Measurements from ENCODE around the gene CTIF. TPM values are rescaled to one million over a fixed set of nuclear protein-coding genes. Genes with fewer than 3 reads are reported as not detected.

CTIF gene
- total RNA-seq, 2 donors from 2014 or later, result 30.6 to 61.2 TPM

DNA sequence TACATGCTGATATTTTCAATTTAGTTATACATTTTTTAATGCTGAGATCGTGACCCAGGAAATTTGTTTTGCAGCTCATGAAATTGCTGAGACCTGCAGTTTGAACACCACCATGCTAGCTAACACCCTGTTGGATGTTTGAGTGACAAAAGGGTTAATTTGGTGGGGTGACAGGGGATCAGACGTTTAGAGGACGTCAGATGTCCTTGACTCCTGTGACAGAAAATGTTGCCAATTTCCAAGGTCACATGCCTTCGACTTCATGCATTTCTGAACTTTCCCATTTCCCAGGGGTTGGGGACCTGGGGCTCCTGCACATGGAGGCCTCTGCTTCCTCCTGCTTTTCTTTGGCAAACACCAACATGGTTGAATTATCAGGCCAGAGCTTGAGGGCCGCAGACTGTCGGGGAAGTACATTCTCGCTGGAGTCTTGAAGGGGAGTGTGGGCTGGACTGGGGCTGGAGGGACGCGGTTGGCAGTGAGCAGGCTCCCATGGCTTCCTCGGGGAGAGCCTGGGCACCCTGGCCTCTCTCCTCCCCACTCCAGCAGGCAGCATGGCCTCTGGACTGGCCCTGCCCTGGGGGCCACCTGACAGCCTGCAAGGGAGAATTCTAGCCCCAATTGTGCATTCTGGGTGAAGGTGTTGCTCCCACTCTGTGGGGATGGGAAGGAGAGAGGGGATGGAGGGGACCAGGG is 73.1 kb downstream of the CTIF start:
- no peak for DNase-seq (ENCODE audit: low spot score)
- Histone ChIP-seq H3K9me3 (no peaks in the 10 kb centered on the region), H3K4me3 (no peak overlapping the region), H3K4me1 (peaks cover 0 to 73% of the 10 kb centered on the region in 2 donors), H3K27ac (no peak overlapping the region), H3K36me3 (peaks cover 4% of the 10 kb centered on the region), H3K27me3 (no peaks in the 10 kb centered on the region)
- TF ChIP-seq, protein P1, sequence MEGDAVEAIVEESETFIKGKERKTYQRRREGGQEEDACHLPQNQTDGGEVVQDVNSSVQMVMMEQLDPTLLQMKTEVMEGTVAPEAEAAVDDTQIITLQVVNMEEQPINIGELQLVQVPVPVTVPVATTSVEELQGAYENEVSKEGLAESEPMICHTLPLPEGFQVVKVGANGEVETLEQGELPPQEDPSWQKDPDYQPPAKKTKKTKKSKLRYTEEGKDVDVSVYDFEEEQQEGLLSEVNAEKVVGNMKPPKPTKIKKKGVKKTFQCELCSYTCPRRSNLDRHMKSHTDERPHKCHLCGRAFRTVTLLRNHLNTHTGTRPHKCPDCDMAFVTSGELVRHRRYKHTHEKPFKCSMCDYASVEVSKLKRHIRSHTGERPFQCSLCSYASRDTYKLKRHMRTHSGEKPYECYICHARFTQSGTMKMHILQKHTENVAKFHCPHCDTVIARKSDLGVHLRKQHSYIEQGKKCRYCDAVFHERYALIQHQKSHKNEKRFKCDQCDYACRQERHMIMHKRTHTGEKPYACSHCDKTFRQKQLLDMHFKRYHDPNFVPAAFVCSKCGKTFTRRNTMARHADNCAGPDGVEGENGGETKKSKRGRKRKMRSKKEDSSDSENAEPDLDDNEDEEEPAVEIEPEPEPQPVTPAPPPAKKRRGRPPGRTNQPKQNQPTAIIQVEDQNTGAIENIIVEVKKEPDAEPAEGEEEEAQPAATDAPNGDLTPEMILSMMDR (IDR thresholded peaks at IDR 0.05), result no peak

DNA sequence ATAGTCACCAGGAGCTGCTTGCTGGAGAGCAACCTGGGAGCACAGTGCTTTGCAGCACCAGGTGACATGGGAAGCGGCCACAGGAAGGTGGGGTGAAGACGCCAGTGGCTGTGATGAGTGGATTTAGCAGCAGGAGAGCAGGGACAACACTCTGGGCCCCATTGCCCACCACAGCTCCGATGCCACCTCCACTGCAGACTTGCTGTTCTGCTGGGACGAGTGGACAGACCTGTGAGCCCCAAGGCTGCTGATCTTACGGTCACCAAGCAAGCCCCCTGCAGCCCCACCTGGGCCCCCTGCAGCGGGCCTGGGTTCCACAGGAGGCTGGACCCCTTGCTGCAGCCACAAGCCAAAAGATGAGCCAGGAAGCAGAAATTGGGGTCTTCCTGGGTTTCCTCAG is 73.7 kb downstream of the CTIF start:
- Histone ChIP-seq H3K27me3 (no peaks in the 10 kb centered on the region), H3K27ac (peak overlapping the region in 1 of 2 donors; percentile 45), H3K4me3 (no peak overlapping the region), H3K4me1 (peaks cover 0 to 73% of the 10 kb centered on the region in 2 donors), H3K36me3 (peaks cover 4% of the 10 kb centered on the region), H3K9me3 (no peaks in the 10 kb centered on the region)
- TF ChIP-seq, protein P1 (IDR thresholded peaks at IDR 0.05), result no peak
- no peak for DNase-seq (ENCODE audit: low spot score)

DNA sequence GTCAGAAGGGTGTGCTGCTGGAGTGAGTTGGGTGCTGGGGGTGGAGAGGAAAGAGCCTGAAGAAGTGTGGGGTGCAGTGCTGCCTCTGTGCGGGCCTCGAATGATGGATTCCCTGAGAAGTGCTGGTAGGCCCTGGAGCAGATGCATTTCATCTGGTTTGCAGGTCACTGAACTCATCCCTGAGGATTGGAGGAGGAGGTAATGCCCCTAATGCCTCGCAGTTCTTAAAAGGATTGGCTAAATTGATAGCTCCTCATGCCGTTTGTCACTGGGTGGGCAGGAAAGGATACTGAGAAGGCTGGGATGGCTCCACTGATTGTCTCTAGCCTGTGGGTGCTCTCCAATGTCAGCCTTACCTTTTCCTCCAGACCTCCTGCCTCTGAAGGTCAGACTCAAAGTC is 74.1 kb downstream of the CTIF start:
- no peaks in the 10 kb centered on the region for H3K27me3 ChIP-seq
- H3K4me1 ChIP-seq, result peaks cover 0 to 71% of the 10 kb centered on the region in 2 donors
- TF ChIP-seq, protein P1 (IDR thresholded peaks at IDR 0.05), result no peak
- H3K27ac ChIP-seq, result peak overlapping the region in 1 of 2 donors; percentile 45
- DNase-seq (ENCODE audit: low spot score), result no peak
- no peaks in the 10 kb centered on the region for H3K9me3 ChIP-seq
- no peak overlapping the region for H3K4me3 ChIP-seq
- peaks cover 4% of the 10 kb centered on the region for H3K36me3 ChIP-seq

DNA sequence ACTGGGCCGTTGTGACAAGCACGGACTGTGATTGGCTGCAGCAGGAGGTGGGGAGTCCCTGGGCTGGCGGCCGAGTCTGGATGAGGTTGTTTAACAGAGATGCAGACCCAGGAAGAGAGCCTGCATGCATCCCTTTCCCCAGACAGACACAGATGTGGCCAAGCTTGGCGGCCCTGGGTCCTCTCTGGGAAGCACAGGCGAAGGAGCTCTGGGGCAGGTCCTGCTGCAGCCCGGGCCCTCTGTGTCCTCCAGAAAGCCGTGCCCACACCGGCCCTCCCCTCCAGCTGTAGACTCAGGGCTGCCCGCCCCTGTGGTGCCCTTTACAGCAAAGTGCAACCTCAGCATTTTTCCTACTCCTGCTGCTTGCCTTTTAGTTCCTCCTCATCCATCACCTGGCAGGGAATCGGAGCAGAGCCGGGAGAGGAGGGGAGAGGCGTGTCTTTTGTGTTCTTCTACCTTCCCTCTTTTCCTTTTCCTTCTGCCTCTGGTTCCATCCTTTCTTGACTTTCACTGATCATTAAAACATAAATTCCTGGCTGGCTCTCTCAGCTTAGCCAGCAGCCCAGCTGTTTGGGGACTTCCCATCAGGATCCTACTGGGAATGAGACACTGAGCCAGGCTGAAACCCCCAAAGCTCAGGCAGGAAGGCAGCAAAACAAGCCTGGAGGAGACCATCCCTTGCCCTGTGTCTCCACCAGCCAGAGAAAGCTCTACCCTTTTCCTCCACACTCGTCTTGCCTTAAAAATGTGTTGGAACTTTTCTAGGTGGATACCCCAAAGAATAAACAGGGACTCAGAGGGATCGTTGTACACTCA is 75.0 kb downstream of the CTIF start:
- Histone ChIP-seq H3K4me3 (no peak overlapping the region), H3K9me3 (no peaks in the 10 kb centered on the region), H3K27me3 (no peaks in the 10 kb centered on the region), H3K4me1 (peaks cover 0 to 63% of the 10 kb centered on the region in 2 donors), H3K36me3 (peaks cover 4% of the 10 kb centered on the region), H3K27ac (peak overlapping the region in 1 of 2 donors; percentile 45)
- peak; percentile 88 for DNase-seq (ENCODE audit: low spot score)
- TF ChIP-seq, protein P1 (IDR thresholded peaks at IDR 0.05), result no peak

DNA sequence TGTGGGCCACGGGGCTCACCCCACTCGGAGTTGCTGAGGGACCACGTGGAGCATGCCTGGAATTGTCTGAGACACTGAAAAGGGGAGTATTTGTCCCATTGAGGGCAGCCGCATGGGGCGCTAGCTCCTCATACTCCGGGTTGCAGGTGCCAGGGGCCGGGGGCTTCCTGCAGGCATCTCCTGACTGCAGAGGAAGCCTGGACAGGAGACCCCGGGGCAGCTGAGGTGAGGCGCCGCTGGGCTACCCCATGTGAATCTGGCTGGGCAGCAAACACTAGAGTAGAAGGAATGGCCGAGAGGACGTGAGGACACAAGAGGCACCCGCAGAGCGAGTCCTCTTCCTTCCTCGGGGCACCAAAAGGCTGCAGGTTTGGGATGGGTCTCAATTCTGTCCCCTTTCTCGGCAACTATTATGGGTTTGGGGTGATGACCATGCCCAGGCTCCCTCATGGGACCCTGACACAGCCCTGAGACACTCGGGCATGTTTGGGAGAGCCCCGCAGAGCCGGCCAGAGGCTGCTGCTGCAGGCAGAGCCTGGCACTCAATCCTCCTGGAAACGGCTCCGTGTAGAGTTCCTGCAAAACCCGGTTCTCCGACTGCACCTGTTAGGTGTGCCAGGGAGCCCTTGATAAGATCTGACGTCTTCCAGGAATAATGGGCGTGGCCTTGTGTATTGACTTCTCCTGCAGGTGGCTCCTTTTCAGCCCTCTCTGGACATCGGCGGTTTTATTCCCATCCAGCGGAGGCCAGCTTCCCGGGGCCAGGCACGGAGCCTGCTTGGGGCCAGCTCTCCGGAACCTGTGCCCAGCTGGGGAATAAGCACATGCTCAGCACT is 77.0 kb downstream of the CTIF start:
- H3K27me3 ChIP-seq, result no peaks in the 10 kb centered on the region
- no peaks in the 10 kb centered on the region for H3K9me3 ChIP-seq
- no peak overlapping the region for H3K27ac ChIP-seq
- TF ChIP-seq, protein P1 (IDR thresholded peaks at IDR 0.05), result no peak
- peaks cover 0 to 44% of the 10 kb centered on the region in 2 donors for H3K4me1 ChIP-seq
- no peak overlapping the region for H3K4me3 ChIP-seq
- H3K36me3 ChIP-seq, result peaks cover 22% of the 10 kb centered on the region
- no peak for DNase-seq (ENCODE audit: low spot score)

Measured in right atrium auricular region (tissue), 2 donors.